ENCODE measurements around the gene LCN6.

The LCN6 gene

DNA sequence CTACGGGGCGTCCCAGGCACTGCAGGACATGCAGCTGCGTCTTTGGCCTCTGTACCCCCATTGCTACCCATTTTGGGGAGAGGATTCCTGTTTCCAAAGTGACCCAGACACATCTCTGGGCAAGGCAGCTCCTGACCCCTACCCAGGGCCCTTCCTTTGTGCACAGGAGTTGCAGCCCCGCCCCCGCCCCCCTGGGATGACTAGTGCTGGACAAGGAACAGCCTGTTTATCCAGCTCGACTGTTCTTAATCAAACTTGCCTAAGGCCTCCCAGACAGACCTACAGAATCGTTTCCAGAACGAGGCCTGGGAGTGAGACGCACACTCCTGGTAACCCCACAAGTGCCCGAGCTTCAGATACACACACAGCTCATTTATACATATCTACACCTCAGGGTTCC, 22.7 kb downstream of the LCN6 start:
- peak; percentile 54 for DNase-seq (ENCODE audit: low spot score)
- no peak for FAIRE-seq

- no peak for DNase-seq (ENCODE audit: low spot score)
- no peak for FAIRE-seq
Observed at GRCh38 chr9:136724772-136725171, 23.6 kb downstream of the LCN6 start.

DNA sequence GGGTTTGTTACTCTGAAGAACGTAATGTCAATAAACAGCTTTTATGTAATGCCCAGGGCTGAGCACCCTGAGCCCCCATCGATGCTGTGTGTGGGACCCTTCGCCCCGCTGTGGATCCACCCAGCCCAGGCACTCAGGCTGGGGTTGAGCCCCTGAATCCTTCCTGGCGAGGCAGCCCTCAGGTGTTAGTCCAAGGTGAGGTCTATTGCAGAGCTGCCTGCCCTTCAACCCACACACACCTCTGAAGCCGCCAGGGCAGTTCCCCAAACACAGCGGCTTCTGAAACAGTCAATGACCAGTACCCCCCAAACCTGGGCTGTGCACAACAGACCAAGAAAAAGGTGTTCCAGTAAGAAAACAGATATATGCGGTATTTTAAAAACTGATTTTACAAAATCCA, 24.3 kb downstream of the LCN6 start:
- DNase-seq (ENCODE audit: low spot score), result no peak
- FAIRE-seq, result no peak

- DNase-seq (ENCODE audit: low spot score) (no peak), FAIRE-seq (no peak)
Observed at GRCh38 chr9:136723362-136723976, 24.9 kb downstream of the LCN6 start.

DNA sequence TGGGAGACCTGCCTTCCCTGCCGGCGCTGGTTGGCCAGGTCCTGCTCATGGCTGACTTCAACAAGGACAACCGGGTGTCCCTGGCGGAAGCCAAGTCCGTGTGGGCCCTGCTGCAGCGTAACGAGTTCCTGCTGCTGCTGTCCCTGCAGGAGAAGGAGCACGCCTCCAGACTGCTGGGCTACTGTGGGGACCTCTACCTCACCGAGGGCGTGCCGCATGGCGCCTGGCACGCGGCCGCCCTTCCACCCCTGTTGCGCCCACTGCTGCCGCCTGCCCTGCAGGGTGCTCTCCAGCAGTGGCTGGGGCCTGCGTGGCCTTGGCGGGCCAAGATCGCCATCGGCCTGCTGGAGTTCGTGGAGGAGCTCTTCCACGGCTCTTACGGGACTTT, 25.4 kb downstream of the LCN6 start:
- DNase-seq (ENCODE audit: low spot score), result no peak
- FAIRE-seq, result no peak

DNA sequence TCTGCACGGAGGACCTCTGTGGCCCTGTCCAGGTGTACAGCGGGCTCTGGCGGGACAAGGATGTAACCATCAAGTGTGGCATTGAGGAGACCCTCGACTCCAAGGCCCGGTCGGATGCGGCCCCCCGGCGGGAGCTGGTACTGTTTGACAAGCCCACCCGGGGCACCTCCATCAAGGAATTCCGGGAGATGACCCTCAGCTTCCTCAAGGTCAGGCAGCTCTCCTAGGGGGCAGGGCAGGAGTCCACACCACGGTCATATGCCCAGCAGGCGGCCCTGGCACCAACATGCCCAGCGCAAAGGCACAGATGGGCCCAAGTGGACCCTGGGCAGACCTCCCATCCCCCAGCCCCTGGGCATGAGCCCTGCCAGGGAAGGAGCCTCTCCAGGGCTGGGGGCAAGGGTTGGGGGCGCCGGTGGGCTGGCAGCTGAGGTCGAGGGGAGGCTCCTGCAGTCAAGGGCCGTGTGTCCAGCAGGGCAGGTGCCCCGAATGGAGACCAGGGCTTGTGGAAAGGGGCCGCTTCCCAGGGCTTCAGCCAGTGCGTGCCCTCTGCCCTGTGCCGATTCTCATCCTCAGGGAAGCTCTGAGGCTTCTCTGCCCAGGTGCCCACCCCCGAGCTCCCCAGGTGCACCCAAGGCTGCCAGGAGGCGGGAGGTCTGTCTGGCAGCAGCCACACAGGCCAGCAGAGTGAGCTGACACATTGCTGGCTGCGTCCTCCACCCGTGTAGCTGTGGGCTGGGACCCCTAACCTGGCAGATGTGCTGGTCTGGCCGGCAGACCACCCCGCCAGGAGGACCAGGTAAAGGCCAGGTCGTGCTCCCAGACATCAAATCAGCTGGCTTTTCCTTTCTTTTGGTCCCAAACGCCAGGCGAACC, 26.0 kb downstream of the LCN6 start:
- FAIRE-seq (no peak), DNase-seq (ENCODE audit: low spot score) (no peak)

DNA sequence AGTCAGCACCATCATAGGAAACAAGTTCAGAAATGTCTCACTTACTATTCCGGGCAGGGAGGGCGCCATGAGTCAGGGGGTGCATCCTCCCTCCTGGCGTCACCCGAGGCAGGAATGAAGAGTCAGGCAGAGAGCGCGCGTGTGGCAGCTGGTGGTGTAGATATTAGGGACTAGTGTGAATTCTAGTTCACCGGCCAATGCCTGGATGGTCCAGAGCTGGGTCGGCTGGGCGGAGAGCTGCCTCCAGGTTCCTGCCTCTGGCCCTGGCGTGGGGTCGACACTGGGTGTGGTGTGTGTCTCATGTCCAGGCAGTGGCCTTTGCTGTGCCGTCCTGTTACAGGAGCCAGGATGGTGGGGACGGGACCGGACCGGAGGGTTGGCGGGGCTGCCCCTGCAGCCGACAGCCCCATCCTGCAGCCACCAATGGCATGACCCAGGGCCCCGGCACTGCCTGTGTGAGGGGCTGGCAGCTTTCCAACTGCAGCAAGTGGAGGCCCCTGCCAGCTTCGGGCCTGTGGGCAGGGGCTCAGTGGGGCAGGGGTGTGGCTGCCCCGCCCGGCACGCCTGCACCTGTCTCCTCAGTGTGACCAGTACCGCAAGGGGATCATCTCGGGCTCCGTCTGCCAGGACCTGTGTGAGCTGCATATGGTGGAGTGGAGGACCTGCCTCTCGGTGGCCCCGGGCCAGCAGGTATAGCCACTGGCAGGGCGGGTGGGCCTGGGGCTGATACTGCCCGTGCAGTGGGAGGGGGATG, 26.8 kb downstream of the LCN6 start:
- FAIRE-seq (no peak), DNase-seq (ENCODE audit: low spot score) (no peak)

- DNase-seq (ENCODE audit: low spot score) (no peak), FAIRE-seq (no peak)
Observed at GRCh38 chr9:136720898-136721338, 27.4 kb downstream of the LCN6 start.

DNA sequence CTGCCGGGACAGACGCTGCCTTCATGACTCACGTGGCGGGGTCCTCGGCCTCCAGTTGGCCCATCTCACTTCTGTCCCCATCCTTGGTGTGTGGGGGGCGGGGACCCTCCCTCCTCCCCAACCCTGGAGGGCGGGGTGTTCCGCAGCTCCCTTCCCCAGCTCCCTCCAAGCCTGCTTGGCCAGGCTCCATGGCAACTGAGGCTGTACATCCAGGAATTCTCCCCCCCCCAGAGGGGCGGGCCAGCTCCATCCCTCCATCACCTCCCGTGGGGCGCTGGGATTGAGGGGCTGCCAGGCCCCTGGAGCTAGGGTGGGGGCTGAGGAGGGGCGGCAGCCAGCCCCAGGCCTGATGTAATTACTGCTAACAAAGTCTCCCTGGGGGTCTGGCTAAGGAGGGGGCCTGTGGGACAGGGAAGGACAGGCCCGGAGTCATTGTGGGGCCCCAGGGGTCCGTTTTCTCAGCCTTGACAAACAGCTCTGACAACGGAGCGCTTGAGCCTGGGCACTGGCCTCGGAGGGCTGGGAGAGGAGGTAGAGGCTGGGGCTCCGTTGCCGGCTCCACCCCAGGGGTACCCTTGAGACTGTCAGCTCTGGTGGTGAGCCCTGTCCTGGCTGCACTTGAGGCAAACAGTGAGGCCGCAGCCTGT, 28.0 kb downstream of the LCN6 start:
- DNase-seq (ENCODE audit: low spot score) (no peak), FAIRE-seq (no peak)

DNA sequence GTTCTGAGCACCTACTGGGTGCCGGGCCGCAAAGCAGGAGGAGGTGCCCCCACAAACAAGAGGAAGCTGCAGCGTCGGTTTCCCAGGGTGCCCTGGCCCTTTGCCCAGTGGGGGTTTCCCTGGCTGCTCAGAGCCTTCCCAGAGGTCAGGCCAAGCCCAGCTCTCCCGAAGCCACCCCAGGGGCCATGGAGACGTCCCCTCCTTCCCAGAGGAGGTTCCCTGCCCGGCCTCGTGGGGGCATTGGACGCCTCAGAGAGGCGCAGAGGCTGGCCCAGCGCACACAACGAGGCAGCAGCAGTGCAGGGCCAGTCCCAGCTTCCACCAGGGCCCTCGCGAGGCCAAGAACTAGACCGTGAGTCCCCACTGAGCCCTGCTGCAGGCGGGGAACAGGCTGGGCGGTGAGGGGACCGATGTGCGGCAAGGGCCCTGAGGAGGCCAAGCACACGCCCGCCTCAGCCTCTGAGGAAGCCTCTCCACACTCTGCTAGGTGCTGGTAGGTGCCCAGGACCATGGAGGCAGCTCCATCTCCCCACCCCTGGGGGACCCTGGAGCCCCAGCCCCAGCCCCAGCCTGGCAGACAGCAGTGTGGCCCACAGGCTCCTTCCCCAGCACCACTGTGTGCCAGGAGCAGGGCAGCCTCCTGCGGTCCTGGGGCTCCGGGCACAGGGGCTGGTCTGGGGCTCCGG, 29.0 kb downstream of the LCN6 start:
- DNase-seq (ENCODE audit: low spot score), result no peak
- no peak for FAIRE-seq

DNA sequence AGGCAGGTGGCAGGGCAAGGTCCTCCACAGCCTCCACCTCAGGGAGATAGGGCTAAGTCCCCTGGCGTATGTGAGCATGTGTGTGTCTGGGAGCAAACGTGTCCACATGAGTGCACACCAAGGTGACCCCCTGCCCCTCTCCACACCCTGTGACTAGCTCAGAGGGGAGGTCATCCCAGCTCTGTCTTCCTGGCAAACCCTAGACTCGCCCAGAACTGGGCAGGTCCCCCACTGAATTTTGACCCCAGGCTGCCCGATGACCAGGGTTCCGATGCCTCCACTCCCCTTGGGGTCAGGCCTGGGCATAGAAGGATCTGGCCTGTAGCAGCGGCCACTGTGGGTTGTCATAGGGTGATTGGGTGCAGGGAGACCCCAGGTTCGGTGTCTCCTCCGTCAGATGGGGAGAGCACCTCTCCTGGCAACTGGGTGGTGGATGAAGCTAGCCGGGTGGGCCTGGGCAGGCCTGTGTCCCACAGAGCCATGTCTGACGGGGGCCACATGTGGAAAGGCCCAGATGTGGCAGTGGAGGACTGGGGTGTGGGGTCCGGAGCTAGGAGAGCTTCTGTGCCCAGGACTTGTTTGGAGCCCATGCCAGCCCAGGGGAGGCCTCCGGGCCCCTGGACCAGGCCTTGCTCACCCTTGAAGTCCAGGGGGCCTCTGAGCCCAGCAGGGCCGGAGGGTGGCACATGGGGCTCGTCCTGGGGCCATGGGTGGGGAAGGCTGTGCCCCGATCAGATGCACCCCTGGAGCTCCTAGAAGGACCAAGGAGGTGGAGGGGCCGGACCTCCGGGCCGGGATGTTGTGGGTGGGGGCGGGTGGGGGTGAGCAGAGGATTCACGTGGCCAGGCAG, 29.8 kb downstream of the LCN6 start:
- DNase-seq (ENCODE audit: low spot score), result no peak
- no peak for FAIRE-seq

DNA sequence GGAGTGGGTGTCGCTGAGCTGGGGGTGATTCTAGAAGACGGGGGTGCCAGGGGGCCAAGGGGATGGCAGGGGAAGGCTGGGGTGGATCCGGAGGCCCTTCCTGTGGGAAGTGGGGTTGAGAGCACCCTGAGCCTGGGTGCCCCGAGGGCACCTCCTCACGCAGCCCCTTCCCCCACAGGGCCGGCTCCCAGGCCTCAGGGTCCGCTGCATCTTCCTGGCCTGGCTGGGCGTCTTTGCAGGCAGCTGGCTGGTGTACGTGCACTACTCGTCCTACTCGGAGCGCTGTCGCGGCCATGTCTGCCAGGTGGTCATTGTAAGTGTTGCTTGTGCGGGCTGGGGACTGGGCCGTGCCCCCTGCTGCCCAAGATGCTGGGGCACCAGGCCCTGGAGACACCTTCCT, 30.9 kb downstream of the LCN6 start:
- DNase-seq (ENCODE audit: low spot score), result no peak

DNA sequence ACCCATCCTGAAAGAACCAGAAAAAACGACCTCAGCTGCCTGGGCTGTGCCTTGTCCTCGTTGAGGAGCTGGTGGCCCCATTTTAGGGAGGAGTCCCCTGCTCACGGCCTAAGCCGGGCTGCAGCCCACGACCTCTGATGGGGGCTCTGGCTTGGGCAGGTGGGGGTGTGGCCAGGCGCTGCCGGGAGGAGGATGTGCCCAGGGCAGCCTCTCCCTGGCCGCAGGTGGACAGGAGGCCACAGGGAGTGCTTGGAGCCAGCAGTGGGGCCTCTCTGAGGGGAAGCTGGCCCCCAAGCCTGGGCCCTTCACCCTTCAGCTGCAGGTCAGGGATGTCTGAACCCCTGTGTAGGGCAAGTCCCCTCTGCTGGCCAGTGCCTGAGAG, 33.4 kb downstream of the LCN6 start:
- no peak for DNase-seq (ENCODE audit: low spot score)

More for the DNA sequence above, 30.9 kb downstream of the LCN6 start:
- FAIRE-seq, result no peak

DNA sequence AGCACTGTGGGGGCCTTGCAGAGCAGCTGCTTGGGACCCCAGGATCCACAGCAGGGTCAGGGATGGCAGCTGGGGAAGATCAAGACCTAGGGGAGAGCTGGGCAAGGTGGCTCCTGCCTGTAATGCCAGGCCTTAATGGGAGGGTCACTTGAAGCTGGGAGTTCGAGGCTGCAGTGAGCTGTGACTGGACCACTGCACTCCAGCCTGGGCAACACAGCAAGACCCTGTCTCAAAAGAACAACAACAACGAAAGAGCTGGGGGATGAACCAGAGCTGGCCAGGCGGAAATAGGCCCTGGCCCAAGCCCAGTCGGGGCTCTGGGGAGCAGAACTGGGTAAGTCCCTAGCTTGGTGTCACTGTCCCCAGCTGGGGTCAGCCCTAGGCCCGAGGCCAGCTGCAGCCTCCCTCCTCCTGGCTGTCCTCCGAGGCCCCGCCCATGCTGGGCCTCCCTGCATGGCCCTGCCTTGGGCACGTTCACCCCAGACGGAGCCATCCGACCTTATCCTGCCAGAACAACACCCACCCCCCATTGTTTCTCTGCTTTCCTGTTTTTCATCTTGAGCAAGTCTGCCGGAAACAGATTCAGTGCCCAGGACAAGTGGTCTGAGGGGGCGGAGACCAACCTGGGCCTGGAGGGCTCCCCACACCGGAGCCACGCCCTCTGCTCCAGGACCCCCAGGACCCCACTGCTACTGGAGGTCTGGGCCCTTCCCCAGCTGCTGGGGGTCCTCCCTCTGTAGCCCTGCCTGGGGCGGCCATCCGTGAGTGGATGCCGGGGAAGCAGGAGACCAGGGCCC, 34.0 kb downstream of the LCN6 start:
- DNase-seq (ENCODE audit: low spot score), result no peak
- no peak for FAIRE-seq

More for the DNA sequence above, 33.4 kb downstream of the LCN6 start:
- no peak for FAIRE-seq

DNA sequence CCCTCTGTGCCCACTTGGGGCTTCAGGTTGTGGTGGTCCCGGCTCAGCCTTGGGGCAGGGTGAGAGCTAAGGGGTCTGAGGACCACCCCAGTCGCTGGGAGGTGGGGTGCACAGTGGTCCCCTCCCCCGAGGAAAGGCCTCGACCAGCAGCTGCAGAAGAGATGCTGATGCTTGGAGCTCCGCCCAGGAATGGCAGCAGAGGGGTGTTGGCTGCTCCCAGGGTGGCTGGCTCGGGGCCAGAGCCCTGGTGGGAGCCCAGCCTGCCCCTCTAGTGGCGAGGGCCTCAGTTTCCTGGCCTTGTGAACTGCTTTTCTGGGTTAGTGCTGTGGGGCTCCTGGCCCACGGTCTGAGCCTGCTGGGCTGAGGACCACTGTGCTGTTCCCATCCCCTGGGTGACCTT, 34.8 kb downstream of the LCN6 start:
- FAIRE-seq, result no peak
- DNase-seq (ENCODE audit: low spot score), result no peak

DNA sequence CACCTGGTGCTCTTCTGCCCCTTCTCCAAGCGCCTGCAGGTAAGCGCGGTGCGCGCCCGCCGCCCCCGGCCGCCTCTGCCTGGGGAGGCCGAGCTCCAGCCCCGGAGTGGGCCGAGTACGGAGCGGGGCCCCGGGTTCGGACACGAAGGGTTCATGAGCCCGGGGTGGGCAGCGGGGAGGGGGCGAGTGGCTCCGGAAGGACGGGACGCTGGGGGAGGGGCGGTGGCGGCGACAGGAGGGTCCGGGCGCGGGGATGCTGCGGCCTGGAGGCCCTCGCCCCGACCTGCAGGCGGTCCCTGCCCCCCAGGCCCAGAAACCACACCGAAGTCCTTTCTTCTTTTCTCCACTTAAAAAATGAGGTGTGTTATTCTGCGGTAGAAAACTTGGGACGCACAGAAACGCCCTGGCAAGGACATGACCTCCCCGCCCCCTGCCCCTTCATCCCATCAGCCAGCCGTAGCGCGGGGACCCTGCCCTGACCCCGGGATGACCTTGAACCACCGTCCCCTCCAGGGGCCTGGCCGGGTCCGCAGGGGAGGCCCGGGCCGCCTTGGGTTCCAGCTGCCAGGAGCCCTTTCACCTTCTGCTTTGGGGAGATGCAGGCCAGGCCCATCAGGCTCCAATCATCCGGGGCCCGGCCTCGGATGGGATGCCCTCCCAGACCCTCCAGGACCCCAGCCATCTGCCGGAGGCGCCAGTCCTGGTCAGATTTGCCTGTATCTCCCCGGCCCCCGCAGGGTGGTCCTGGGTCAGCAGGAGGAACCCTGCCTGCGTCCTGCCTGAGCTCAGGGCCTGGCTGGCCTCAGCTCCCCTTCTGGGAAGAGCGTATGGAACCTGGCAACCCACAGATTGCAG, 35.4 kb downstream of the LCN6 start:
- no peak for DNase-seq (ENCODE audit: low spot score)

GRCh38 chr9:136711751-136712689, 36.3 kb downstream of the LCN6 start, which contains the start of gene DIPK1B:
Gene DIPK1B, plus strand, starts transcription at chr9:136712572. Its CDS starts 94 bp downstream, at chr9:136712666.
- DNase-seq (ENCODE audit: low spot score) (peak; percentile 66), FAIRE-seq (no peak)

More for the DNA sequence above, 35.4 kb downstream of the LCN6 start:
- FAIRE-seq, result no peak
